GM12878 (cell line): ENCODE measurements around the gene TMIGD2. TPM values are rescaled to one million over a fixed set of nuclear protein-coding genes. Genes with fewer than 3 reads are reported as not detected.

ENCODE experiments used
- JUND ChIP-seq: IDR thresholded peaks from 2 replicates; pipeline ENCODE4 v1.6.1; 2012; ENCODE audit warnings: low read depth, mild to moderate bottlenecking, low read length, improper control_type of control experiment, moderate library complexity
- KAT2A ChIP-seq: conservative IDR thresholded peaks from 2 replicates; pipeline ENCODE4 v1.6.1; 2011; ENCODE audit warnings: low read depth, low read length; ENCODE audit not compliant: control insufficient read depth
- MAX ChIP-seq: IDR thresholded peaks from 2 replicates; pipeline ENCODE4 v1.6.1; 2012; ENCODE audit warnings: low read depth, low read length, improper control_type of control experiment
- SKIL ChIP-seq: fragments of 450-650 bp; IDR thresholded peaks from 2 replicates; pipeline ENCODE4 v1.6.1; 2017; ENCODE audit warnings: mild to moderate bottlenecking, low read depth, inconsistent platforms; ENCODE audit not compliant: poor library complexity, severe bottlenecking
- SMC3 ChIP-seq: IDR thresholded peaks from 2 replicates; pipeline ENCODE4 v1.6.1; 2011; ENCODE audit warnings: low read length, improper control_type of control experiment, borderline replicate concordance
- SRF ChIP-seq, 2 experiments: IDR thresholded peaks; 2 replicates each; pipeline ENCODE4 v1.6.1; 2011; ENCODE audit warnings: low read depth in 2 of 2, low read length in 2 of 2, mild to moderate bottlenecking in 1 of 2, moderate library complexity in 1 of 2
- TAF1 ChIP-seq: IDR thresholded peaks from 2 replicates; pipeline ENCODE4 v1.6.1; 2011; ENCODE audit warnings: mild to moderate bottlenecking, low read depth, low read length, borderline replicate concordance
- ZBTB11 ChIP-seq: fragments of 450-650 bp; formaldehyde crosslinking; IDR thresholded peaks from 2 replicates; pipeline ENCODE4 v1.5.0; 2022; ENCODE audit warnings: mild to moderate bottlenecking, missing genetic modification characterization
- ZNF687 ChIP-seq: fragments of 450-650 bp; IDR thresholded peaks from 2 replicates; pipeline ENCODE4 v1.6.1; 2017; ENCODE audit warnings: mild to moderate bottlenecking, moderate library complexity
- polyA plus RNA-seq, 11 experiments: library from polyadenylated mRNA; depleted of rRNA in 4 of 11; unstranded in 6 of 11; stranded (reverse) in 5 of 11; fragments of >200 nt; fragmentation: Nextera tagmentation in 4 of 11; fragmentation: Illumina TruSeq in 1 of 11; extraction: Ambion mirVana in 4 of 11; extraction: Trizol in 1 of 11; gene quantifications; 1 replicate in 1 of 11; 2 replicates in 10 of 11; pipeline versions ENCODE4 v1.2.1 to v1.2.3, GENCODE V29; 2011 to 2016; ENCODE audit warnings: inconsistent platforms in 2 of 11, missing spikeins in 2 of 11, low read depth in 1 of 11
- total RNA-seq, 4 experiments: library from RNA; depleted of rRNA in 3 of 4; stranded (reverse); fragments of >200 nt in 3 of 4; fragmentation: Illumina TruSeq in 1 of 4; extraction: Trizol in 1 of 4; gene quantifications; 2 replicates each; pipeline versions ENCODE4 v1.2.1 to v1.2.3, GENCODE V29; 2013 to 2021

Gene TMIGD2
- total and polyA plus RNA-seq, 10 of the 15 experiments (the other 5 are each of a cell fraction or from before 2014, with no cell fraction given), result 0.09 to 0.40 (median 0.14) TPM; not detected in 5

- TF ChIP-seq ZBTB11 (no peak), ZNF687 (no peak), SRF (IDR thresholded peaks at IDR 0.05; ENCODE audit: low read depth in 2 of 2, low read length in 2 of 2) (no peak), JUND (no peak), MAX (no peak), KAT2A (no peak), SKIL (no peak), SMC3 (no peak), TAF1 (no peak)
These were observed 23.5 kb downstream of the TMIGD2 start, which contains the start of gene SHD (continued) for GRCh38 chr19:4278419-4279266.
